ENCODE data around the gene DNASE1L1. TPM values are rescaled to one million over a fixed set of nuclear protein-coding genes. Genes with fewer than 3 reads are reported as not detected.

DNASE1L1 gene
- total and polyA plus RNA-seq, 12 donors, result 9.3 to 101 (median 45.3) TPM

- TF ChIP-seq POLR2A (IDR thresholded peaks at IDR 0.05) (no peak), CTCF (IDR thresholded peaks at IDR 0.05) (no peak)
- WGBS, 4 donors, result 0 to 41% (median 23%) methylated on average over 2 to 10 of the region's 10 CpGs
- Histone ChIP-seq H3K4me3 (peak overlapping the region in 1 of 4 donors; percentile 65), H3K9me3 (replicated peaks in 1 of 3) (no peaks in the 10 kb centered on the region), H3K27me3 (no peaks in the 10 kb centered on the region), H3K4me1 (replicated peaks in 1 of 2) (peaks cover 0 to 18% of the 10 kb centered on the region in 2 donors), H3K36me3 (replicated peaks in 1 of 2) (peaks cover 0 to 42% of the 10 kb centered on the region in 2 donors), H3K27ac (peak overlapping the region in 4 of 5 donors; percentile 75 to 92 (median 82))
- DNase-seq, result no peak
- intact Hi-C loops (cut with DNase I), result no loop called here
These were observed 34.4 kb upstream of the DNASE1L1 start for GRCh38 chrX:154443479-154443910.

- 77 to 84% (median 82%) methylated on average over 8 to 21 of the region's 21 CpGs for WGBS, 4 donors
These were observed 33.1 kb upstream of the DNASE1L1 start for GRCh38 chrX:154441984-154442707.

GRCh38 chrX:154441564-154441963 is 32.5 kb upstream of the DNASE1L1 start:
- intact Hi-C loops (cut with DNase I), result no loop called here
- peaks cover 0 to 38% of the 10 kb centered on the region in 2 donors for H3K36me3 ChIP-seq (replicated peaks in 1 of 2)
- peaks cover 0 to 22% of the 10 kb centered on the region in 2 donors for H3K4me1 ChIP-seq (replicated peaks in 1 of 2)
- WGBS, 4 donors, result 67 to 92% (median 89%) methylated on average over 3 to 11 of the region's 11 CpGs
- no peak for DNase-seq
- TF ChIP-seq POLR2A (IDR thresholded peaks at IDR 0.05) (no peak), CTCF (IDR thresholded peaks at IDR 0.05) (no peak)
- H3K4me3 ChIP-seq, result no peak overlapping the region
- H3K9me3 ChIP-seq (replicated peaks in 1 of 3), result no peaks in the 10 kb centered on the region
- no peak overlapping the region for H3K27ac ChIP-seq
- no peaks in the 10 kb centered on the region for H3K27me3 ChIP-seq

More at GRCh38 chrX:154441984-154442707, 33.1 kb upstream of the DNASE1L1 start:
- H3K36me3 ChIP-seq (replicated peaks in 1 of 2), result peaks cover 0 to 38% of the 10 kb centered on the region in 2 donors
- no peak overlapping the region for H3K27ac ChIP-seq
- peaks cover 0 to 22% of the 10 kb centered on the region in 2 donors for H3K4me1 ChIP-seq (replicated peaks in 1 of 2)
- no peak for TF ChIP-seq POLR2A (IDR thresholded peaks at IDR 0.05)
- TF ChIP-seq CTCF (IDR thresholded peaks at IDR 0.05), result no peak
- DNase-seq, result no peak
- no peak overlapping the region for H3K4me3 ChIP-seq
- H3K9me3 ChIP-seq (replicated peaks in 1 of 3), result no peaks in the 10 kb centered on the region
- intact Hi-C loops (cut with DNase I), result no loop called here
- no peaks in the 10 kb centered on the region for H3K27me3 ChIP-seq

- no peaks in the 10 kb centered on the region for H3K9me3 ChIP-seq (replicated peaks in 1 of 3)
- H3K4me1 ChIP-seq (replicated peaks in 1 of 2), result peaks cover 0 to 21% of the 10 kb centered on the region in 2 donors
- H3K4me3 ChIP-seq, result no peak overlapping the region
- intact Hi-C loops (cut with DNase I), result no loop called here
- no peaks in the 10 kb centered on the region for H3K27me3 ChIP-seq
- H3K27ac ChIP-seq, result no peak overlapping the region
- peaks cover 0 to 39% of the 10 kb centered on the region in 2 donors for H3K36me3 ChIP-seq (replicated peaks in 1 of 2)
- 68 to 88% (median 80%) methylated on average over 3 to 17 of the region's 17 CpGs for WGBS, 4 donors
- TF ChIP-seq CTCF (IDR thresholded peaks at IDR 0.05) (no peak), POLR2A (IDR thresholded peaks at IDR 0.05) (no peak)
- DNase-seq, result no peak
These were observed 31.7 kb upstream of the DNASE1L1 start for GRCh38 chrX:154440623-154441357.
